GM19395 (cell line): Measurements from ENCODE around the gene SLC6A12.

ENCODE experiments used
- ATAC-seq: cut with Tn5 transposase; IDR thresholded peaks from one replicate; pipeline ENCODE4 v1.9.1; 2021; ENCODE audit warnings: mild to moderate bottlenecking, moderate library complexity; ENCODE audit not compliant: unreplicated experiment

Gene SLC6A12

GRCh38 chr12:180445-180844 is 33.5 kb downstream of the SLC6A12 start:
- ATAC-seq: no peak

- no peak for ATAC-seq
These were observed 34.1 kb downstream of the SLC6A12 start for GRCh38 chr12:179885-180284.

GRCh38 chr12:179131-179884 is 34.6 kb downstream of the SLC6A12 start:
- no peak for ATAC-seq

GRCh38 chr12:178829-179109 is 35.2 kb downstream of the SLC6A12 start:
- ATAC-seq: no peak

GRCh38 chr12:177980-178828 is 35.8 kb downstream of the SLC6A12 start:
- ATAC-seq: no peak

GRCh38 chr12:177336-177979 is 36.5 kb downstream of the SLC6A12 start:
- ATAC-seq: no peak

- no peak for ATAC-seq
These were observed 37.4 kb downstream of the SLC6A12 start for GRCh38 chr12:176321-177181.

GRCh38 chr12:175759-176158 is 38.2 kb downstream of the SLC6A12 start:
- ATAC-seq: no peak

- no peak for ATAC-seq
These were observed 38.7 kb downstream of the SLC6A12 start for GRCh38 chr12:175250-175649.

- ATAC-seq: no peak
These were observed 39.4 kb downstream of the SLC6A12 start for GRCh38 chr12:174596-174995.

- ATAC-seq: no peak
These were observed 39.8 kb downstream of the SLC6A12 start for GRCh38 chr12:174124-174523.

- no peak for ATAC-seq
These were observed 41.2 kb downstream of the SLC6A12 start for GRCh38 chr12:172732-173161.

GRCh38 chr12:171743-172676 is 41.9 kb downstream of the SLC6A12 start:
- no peak for ATAC-seq

GRCh38 chr12:171276-171675 is 42.7 kb downstream of the SLC6A12 start:
- no peak for ATAC-seq

- no peak for ATAC-seq
These were observed 43.4 kb downstream of the SLC6A12 start for GRCh38 chr12:170371-171225.

- ATAC-seq: no peak
These were observed 44.2 kb downstream of the SLC6A12 start for GRCh38 chr12:169528-170370.

- ATAC-seq: no peak
These were observed 45.0 kb downstream of the SLC6A12 start for GRCh38 chr12:168763-169525.
